Hematopoietic multipotent progenitor cell treated with erythropoietin and hydrocortisone succinate and interleukin-3 and kit ligand, for 6 days (in vitro differentiated cells): Measurements from ENCODE around the gene PHF1.
"Not testable (repeated sequence)": the region's sequence is repeated elsewhere in the genome, so short reads cannot be mapped to it uniquely, and the experiment has no call there.

Experiments
- DNase-seq: peaks from one replicate; pipeline ENCODE4 v3.0.0-alpha.2; 2015

Gene PHF1

GRCh38 chr6:33410711-33411631 lies at the start of gene PHF1:
Gene PHF1, plus strand, starts transcription at chr6:33411014. Its CDS starts 1,250 bp downstream, at chr6:33412264.
- DNase-seq = peak; percentile 89

DNA sequence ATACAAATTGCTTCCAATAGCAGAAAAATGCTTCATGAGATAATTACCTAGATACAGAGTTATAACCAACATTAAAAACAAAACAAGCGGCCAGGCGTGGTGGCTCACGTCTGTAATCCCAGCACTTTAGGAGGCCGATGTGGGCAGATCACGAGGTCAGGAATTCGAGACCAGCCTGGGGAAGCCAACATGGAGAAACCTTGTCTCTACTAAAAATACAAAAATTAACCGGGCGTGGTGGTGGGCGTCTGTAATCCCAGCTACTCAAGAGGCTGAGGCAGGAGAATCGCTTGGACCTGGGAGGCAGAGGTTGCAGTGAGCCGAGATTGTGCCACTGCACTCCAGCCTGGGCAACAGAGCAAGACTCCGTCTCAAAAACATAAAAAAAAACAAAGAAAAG lies 47.3 kb upstream of the PHF1 start:
- DNase-seq = not testable (repeated sequence)

- peak; percentile 87 for DNase-seq
Observed at GRCh38 chr6:33364475-33365205, 46.2 kb upstream of the PHF1 start.

GRCh38 chr6:33365206-33365971 lies 45.4 kb upstream of the PHF1 start:
- DNase-seq = not testable (repeated sequence)

DNA sequence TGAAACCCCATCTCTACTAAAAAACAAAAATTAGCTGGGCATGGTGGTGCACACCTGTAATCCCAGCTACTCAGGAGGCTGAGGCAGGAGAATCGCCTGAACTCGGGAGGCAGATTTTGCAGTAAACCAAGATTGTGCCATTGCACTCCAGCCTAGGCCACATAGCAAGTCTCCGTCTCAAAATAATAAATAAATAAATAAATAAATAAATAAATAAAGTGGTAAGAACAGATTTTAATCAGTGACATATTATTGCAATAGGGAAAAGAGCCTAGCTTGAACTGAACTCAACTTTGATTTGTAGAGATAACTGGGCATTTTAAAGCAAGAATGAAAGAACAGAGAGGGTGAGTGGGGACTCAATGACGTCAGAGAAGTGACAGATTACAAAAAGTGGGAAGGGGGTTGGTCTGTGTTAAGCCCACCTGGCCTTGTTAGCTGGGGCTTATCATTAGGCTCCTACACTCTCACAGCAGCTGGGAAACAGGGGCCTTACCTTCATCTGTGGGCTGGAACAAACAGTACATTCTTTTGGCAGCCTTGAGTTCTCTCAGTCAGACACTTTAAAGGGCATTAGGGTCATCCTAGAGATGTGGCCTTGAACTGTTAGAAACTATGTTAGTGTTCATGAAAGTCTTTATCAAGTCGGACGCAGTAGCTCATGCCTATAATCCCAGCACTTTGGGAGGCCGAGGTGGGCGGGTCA lies 43.7 kb upstream of the PHF1 start:
- no peak for DNase-seq

- not testable (repeated sequence) for DNase-seq
Observed at GRCh38 chr6:33367715-33368025, 43.1 kb upstream of the PHF1 start.

DNA sequence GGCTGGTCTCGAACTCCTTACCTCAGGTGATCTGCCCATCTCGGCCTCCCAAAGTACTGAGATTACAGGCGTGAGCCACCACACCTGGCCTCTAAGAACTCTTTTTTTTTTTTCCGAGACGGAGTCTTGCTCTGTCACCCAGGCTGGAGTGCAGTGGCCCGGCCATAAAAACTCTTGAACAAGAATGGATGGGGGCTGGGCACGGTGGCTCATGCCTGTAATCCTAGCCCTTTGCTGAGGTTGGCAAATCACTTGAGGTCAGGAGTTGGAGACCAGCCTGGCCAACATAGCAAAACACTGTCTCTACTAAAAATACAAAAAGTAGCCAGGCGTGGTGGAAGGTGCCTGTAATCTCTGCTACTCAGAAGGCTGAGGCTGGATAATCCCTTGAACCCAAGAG lies 38.9 kb upstream of the PHF1 start:
- not testable (repeated sequence) for DNase-seq

- no peak for DNase-seq
Observed at GRCh38 chr6:33372526-33373123, 38.2 kb upstream of the PHF1 start.

GRCh38 chr6:33373960-33374910 lies 36.6 kb upstream of the PHF1 start:
- DNase-seq = no peak

DNA sequence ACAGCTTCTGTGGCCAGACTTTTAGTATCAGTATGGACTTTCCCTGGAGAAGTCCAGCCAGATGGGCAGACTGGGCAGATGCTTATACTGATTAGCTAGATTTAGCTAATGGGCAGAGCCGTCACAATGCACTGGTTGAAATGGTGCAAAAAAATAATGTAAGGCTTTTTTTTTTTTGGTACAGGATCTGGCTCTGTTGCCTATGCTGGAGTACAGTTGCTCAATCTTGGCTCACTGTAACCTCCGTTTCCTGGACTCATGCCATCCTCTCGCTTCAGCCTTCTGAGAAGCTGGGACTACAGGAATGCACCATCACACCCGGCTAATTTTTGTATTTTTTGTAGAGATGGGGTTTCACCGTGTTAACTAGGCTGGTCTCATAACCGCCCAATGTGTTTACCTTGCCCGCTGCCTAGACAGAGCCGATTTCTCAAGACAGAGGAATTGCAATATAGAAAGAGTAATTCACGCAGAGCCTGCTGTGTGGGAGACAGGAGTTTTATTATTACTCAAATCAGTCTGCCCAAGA lies 35.6 kb upstream of the PHF1 start:
- DNase-seq = peak; percentile 78

DNA sequence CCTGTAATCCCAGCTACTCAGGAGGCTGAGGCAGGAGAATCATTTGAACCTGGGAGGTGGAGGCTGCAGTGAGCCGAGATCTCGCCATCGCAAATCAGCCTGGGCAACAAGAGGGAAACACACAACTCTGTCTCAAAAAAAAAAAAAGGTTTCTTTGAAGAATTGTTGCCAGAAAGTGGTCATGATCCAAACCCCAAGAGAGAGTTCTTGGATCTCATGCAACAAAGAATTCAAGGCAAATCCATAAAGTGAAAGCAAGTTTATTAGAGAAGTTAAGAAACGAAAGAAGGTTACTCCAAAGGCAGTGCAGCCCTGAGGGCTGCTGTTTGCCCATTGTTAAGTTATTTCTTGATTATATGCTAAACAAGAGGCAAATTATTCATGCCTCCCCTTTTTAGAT lies 33.6 kb upstream of the PHF1 start:
- no peak for DNase-seq

DNA sequence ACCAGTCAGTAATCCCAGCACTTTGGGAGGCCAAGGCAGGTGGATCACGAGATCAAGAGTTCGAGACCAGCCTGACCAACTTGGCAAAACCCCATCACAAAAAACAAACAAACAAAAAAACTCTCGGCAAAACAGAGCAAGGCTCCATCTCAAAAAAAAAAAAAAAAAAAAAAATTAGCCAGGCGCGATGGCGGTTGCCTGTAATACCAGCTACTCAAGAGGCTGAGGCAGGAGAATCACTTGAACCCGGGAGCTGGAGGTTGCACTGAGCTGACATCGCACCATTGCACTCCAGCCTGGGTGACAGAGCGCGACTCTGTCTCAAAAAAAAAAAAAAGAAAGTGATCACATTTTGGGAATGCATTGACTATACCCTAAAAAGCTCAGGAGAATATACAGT lies 31.6 kb upstream of the PHF1 start:
- DNase-seq = not testable (repeated sequence)

GRCh38 chr6:33380272-33380981 lies 30.4 kb upstream of the PHF1 start:
- DNase-seq = peak; percentile 75

DNA sequence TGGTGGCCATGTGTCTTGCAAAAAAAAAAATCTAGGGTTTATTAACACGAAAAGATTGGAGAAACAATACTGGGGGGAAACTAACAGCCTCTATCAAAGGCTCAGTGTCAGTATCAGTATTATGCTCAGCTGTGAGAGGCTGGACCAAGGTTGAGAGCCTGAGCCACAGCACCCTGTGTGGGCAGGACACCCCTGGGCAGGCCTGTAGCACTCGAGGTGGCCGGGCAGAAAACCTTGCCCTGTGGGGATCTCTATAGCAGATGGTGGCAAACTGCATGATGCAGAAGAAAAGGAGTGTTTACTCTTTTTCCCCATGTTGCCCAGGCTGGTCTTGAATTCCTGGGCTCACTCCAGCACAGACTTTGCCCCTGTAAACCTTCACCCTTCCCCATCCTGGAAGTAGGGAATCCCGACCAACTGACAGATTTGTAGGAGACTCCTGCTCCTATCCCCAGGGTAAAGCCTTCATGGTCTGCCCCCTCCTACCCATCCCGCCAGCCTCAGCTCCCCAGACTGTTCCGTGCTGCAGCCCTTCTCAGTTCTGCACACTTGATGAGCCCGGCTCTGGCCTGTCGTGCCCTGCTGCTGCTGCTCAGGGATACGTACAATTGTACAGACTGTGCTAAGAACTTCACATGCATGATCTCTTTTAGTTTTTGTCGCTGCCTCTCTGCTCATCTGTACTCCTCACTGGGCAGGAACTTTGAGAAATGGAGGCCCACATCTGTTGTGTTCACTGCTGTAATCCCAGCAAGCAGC lies 27.2 kb upstream of the PHF1 start:
- no peak for DNase-seq

GRCh38 chr6:33384581-33385020 lies 26.2 kb upstream of the PHF1 start:
- no peak for DNase-seq

DNA sequence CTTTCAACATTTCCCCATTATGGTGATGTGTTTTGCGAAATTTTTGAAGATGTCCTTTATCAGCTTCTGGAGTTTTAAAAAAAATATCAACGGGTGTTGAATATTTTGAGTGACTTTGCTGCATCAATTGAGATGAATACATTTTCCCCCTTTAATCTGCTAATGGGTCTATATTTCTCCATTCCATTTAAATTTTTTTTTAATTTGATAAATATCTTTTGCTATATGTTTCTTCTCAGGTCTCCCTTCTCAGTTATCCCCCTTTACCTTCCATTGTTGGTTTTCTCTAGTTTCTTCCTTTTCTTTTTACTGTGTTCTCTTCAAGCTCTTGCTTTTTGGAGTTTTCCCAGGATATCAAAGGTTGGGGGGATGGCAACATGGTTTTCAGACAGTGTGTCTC lies 20.6 kb upstream of the PHF1 start:
- DNase-seq = no peak

DNA sequence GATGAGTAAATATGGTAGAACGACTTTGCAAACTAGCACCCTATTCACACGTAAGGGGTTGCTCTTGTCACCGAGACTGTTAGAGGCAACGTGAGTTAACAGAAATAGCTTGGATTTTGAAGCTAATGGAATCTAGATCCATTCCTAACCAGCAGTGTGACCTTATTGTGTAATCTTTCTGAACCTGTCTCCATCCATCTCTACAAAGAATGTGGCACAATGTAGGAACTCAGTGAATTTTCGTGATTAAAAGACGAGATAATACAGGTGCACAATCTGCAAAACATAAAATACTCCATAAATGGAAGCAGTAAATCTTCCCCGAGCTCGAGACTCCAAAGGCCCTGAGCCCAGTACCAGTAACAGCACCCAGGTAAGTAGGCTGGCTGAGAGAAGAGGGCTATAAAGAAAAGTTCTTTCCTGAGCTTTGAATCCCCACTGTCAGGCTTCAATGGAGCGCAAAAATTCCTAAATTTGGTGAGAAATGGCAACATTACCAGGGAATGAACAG lies 20.0 kb upstream of the PHF1 start:
- no peak for DNase-seq

DNA sequence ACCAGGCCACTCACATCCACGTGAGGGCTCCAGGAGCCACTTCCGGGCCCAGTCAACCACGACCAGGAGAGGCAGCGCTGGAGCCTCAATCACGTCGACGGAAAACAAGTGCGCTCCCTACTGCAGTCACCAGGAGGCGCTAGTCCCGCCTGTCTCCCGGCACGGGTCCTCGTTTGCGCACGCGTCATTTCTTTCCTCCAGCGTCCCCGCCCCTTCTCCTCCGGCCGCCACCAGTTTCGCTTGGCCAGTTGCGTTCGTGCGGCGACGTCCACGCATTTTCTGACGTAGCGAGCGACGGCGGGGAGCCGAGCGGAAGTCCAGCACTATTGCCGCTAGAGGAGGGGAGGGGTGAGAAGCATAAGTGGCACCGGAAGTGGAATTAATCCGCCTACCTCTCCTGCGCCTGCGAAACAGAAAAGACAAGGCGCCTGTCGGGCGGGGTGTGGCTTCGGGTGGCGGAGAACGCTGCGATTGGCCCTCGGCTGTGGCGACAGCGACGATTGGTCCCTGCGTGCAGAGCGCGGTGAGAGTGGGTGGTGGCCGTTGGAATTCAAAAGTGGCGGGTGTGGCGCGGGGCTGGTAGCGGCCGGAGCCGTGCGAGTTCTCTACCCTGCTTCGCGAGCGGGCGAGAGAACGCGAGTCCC lies 19.4 kb upstream of the PHF1 start, which contains the start of gene KIFC1:
Gene KIFC1 (plus strand): TSS at position 546 of the 644 bp plus-strand sequence. CDS start 163 bp downstream, outside the sequence.
- DNase-seq = peak; percentile 100
